GM12801 (cell line): ENCODE measurements around the gene XPR1.

Experiments used
- CTCF ChIP-seq: IDR thresholded peaks from one replicate; pipeline ENCODE4 v1.5.1; 2011; ENCODE audit warnings: control low read depth; ENCODE audit not compliant: insufficient read length; ENCODE audit errors: extremely low read depth

Gene XPR1

GRCh38 chr1:180796897-180797640, 165.2 kb downstream of the XPR1 start:
- TF ChIP-seq CTCF = no peak

GRCh38 chr1:180800945-180801344, 169.1 kb downstream of the XPR1 start:
- TF ChIP-seq CTCF = no peak

GRCh38 chr1:180802813-180803212, 171.0 kb downstream of the XPR1 start:
- no peak for TF ChIP-seq CTCF

GRCh38 chr1:180805316-180805715, 173.5 kb downstream of the XPR1 start:
- TF ChIP-seq CTCF = no peak

- TF ChIP-seq CTCF = no peak
These were observed 179.5 kb downstream of the XPR1 start for GRCh38 chr1:180811298-180811697.

- TF ChIP-seq CTCF = no peak
These were observed 180.1 kb downstream of the XPR1 start for GRCh38 chr1:180811886-180812285.

- TF ChIP-seq CTCF = no peak
These were observed 182.4 kb downstream of the XPR1 start for GRCh38 chr1:180814258-180814657.
